HG03439 (cell line): ENCODE results near the gene KCNK13.
"Not testable (repeated sequence)": the region's sequence is repeated elsewhere in the genome, so short reads cannot be mapped to it uniquely, and the experiment has no call there.

Experiments used
- ATAC-seq: cut with Tn5 transposase; IDR thresholded peaks from one replicate; pipeline ENCODE4 v1.9.1; 2021; ENCODE audit warnings: mild to moderate bottlenecking, moderate library complexity; ENCODE audit not compliant: unreplicated experiment

KCNK13 gene

DNA sequence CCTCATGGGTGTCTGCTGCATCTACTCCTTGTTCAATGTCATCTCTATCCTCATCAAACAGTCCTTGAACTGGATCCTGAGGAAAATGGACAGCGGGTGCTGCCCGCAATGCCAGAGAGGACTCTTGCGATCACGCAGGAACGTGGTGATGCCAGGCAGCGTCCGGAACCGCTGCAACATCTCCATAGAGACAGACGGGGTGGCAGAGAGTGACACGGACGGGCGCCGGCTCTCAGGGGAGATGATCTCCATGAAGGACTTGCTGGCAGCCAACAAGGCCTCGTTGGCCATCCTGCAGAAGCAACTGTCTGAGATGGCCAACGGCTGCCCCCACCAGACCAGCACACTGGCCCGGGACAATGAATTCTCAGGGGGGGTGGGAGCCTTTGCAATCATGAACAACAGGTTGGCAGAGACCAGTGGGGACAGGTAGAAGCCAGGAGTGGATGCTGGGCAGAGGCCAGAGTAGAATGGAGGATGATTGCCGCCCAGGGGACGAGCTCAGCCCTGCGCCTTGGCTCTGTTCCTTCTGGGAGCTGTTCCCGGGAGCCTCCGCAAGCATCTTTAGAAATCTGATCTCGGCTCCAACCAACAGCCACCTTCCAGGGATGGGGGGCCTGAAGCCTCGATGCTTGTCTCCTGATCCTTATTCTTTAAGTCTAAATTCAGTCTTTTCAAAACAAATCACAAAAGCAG, 122.9 kb downstream of the KCNK13 start:
- no peak for ATAC-seq

DNA sequence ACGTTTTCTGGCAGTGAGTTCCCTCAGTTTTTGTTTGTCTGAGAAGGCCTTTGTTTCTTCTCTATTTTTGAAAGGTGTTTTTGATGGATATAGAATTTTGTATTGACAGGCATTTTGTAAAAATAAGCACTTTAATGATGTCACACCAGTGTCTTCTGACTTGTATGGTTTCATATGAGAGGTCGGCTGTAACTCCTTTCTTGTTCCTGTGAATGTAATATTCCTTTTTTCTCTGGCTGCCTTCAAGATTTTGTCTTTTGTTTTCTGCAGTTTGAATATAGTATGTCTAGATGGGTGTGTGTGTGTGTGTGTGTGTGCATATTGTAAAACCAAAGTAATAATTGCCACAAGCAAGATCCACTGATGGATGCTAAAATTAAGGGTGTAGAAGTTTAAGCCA, 126.8 kb downstream of the KCNK13 start:
- ATAC-seq, result no peak

DNA sequence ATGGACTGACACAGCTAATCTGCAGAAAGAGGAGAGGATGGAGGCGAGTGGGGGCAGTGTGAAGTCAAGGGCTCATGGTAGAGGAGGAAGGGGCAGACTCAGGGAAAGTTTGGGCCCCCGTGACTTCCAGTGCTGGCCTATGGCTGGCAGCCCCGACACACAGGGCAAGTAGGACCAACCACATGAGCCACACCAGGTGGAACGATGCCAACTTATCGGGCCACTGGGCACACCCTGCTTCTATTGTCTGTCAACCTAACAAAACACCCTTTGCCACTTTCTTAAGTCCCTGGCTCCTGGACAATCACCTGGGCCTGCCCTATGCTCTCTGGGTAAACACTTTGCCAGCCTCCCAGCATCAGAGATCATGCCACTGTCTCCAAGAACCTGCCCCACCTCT, 129.4 kb downstream of the KCNK13 start:
- ATAC-seq, result no peak

DNA sequence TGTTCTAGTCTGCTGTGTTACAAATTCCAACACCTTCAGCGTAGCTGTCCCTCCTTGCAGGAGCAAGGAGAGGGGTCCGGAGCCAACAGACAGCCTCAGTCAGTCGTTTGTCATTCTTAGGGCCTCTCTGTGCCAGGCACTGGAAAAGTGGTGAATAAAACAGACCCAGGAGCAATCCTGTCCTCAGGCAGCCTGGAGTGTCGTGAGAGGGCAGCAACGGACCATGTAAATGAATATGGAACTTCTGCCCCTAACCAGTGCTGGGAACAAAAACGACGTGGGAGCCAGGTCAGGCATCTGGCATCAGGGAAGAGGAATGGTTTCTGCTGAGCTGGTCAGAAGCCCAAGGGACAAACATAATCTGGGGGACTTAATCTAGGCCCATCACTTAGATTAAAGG, 129.8 kb downstream of the KCNK13 start:
- no peak for ATAC-seq

DNA sequence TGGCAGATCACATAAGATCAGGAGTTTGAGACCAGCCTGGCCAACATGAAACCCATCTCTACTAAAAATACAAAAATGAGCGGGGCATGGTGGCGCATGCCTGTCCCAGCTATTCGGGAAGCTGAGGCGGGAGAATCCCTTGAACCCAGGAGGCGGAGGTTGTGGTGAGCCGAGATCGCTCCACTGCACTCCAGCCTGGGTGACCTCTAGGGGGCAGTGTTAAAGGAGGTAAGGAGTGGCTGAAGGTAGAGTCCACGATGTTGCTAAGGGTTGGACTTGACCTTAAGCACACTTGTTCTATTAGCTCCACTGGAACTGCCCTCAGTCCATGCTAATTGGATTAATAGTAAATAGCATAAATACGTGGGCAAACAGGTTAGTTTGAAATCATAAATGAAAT, 132.1 kb downstream of the KCNK13 start:
- ATAC-seq, result no peak

DNA sequence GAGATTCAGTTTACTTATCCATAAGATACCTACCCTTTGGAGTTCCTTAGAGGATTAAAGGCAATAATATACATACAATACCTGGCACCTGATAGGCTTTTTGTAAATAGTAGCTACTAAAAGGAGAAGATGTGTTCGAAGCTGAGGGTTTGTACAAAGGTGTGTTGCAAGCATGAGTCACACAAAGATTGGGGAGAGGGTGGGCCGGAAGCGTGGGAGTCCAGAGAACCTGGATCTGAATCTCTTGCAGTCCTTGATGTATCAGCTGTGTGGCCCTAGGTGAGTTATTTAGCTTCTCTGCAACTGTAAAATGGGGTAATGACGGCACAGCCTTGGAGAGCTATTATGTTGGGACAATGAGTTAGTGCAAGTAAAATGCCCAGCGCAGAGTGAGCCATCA, 132.9 kb downstream of the KCNK13 start:
- ATAC-seq, result no peak

DNA sequence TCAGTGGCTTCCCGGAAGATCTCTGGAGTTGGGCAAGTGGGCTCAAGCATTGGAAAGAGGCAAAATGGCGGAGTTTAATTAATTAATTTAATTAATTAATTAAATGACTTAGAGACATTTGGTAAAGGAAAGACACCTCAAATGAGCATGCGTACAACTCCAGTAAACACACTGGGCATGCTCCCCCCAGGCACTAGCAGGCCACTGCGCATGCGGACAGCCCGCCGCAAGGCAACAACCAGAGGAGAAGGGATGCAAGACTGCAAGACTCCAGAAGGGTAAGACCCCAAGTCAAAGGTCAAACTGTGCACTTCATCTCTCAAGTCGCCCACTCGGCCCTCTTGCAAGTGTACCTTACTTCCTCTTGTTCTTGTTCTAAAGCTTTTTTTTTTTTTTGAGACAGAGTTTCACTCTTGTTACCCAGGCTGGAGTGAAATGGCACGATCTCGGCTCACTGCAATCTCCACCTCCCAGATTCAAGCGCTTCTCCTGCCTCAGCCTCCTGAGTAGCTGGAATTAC, 136.8 kb downstream of the KCNK13 start:
- ATAC-seq, result no peak

DNA sequence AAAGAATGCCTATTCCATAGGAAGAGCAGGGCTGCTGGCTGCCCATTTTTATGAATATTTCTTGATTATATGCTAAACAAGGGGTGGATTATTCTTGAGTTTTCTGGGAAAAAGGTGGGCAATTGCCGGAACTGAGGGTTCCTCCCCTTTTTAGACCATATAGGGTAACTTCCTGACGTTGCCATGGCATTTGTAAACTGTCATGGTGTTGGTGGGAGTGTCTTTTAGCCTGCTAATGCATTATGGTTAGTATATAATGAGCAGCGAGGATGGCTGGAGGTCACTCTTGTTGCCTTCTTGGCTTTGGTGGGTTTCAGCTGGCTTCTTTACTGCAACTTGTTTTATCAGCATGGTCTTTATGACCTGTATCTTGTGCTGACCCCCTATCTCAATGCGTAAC, 138.8 kb downstream of the KCNK13 start:
- ATAC-seq, result not testable (repeated sequence)

DNA sequence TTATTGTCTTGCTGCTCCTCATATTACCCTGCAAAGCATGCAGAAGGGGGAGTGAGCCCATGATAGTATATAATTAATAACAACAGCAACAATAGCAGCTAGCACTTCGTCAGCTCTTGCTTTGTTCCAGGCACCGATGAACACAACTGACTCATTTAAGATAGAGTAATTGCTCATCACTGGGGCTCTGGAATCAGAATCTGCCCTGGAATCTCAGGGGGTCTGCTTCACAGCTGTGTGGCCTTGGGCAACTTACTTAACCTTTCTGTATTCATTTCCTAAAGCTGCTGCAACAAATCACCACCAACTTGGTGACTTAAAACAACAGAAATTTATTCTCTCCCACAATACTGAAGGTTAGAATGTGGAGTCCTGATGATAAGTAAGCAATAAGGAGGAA, 139.6 kb downstream of the KCNK13 start:
- ATAC-seq, result no peak

DNA sequence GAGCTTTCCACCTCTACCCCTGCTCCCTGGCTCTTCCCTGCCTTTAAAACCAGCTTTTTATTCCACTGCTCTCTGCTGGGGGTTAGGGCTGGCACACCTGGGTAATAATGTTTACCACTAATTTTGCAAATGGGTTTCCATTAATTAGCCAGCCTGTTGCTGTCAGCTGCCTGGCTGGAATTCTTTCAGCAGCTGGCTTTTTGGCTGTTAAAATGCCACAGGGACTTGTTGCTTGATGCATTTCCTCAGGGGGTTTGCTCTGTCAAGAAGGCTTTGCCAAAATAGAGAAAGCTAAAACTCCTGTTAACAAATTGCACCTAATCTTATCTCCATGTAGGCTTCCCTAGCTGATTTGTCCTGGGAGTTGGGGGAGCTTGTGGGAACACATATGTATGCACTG, 142.7 kb downstream of the KCNK13 start:
- no peak for ATAC-seq

DNA sequence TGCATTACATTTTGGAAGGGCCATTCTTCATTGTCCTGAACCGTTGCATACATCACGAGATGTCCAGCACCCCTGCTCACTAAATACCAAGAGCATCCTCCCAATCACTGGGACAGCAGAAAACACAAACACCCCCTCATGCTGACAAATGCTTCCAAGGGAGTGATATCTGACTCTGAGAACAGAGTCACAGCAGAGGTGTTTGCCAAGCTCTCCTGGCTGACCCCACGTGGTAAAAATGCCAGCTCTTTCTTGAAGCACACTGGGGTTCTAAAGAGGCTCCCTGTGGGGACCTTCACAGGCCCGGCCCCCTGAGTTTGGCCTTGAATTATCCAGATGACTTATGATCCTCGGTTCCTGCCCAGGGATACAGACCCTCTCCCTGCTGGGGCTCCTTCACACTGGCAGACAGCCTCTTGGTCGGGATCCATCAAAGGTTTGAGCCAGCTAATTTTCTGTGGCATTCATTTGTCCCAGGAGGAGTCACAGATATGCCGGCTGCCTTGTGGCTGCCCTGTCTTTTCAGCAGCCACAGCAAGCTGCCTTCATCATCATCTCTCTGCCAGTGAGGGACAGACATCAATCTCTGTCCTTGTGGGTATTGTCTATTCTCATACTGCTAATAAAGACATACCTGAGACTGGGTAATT, 151.4 kb downstream of the KCNK13 start:
- no peak for ATAC-seq

DNA sequence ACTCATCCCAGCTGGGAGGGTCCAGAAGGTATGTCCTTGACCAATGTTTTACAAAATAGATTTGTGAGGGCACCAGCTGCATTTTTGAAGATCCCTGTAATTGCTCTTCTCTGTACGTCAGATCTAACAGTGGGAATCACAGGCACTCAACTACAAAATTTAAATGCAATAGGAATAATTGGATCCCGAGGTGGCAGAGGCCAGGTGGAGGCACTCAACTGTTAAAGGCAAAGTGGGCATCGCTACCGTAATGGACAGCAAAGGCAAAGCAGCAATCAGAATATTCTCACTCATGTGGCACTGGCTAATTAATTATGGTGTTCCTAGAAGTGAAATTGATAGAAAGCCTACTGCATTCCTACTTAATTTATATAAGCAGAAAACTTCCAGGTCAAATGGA, 166.7 kb downstream of the KCNK13 start:
- ATAC-seq, result no peak

DNA sequence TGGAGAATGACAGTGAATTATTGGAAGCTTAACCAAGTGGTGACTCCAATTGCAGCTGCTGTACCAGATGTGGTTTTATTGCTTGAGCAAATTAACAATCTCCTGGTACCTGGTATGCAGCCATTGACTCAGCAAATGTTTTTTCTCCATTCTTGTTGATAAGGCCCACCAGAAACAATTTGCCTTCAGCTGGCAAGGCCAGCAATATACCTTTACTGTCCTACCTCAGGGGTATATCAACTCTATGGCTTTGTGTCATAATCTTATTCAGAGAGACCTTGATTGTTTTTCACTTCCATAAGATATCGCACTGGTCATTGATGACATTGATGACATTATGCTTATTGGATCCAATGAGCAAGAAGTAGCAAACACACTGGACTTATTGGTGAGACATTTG, 168.1 kb downstream of the KCNK13 start:
- not testable (repeated sequence) for ATAC-seq
